OCI-LY7 (cell line): ENCODE data around the gene ECEL1. TPM values are rescaled to one million over a fixed set of nuclear protein-coding genes. Genes with fewer than 3 reads are reported as not detected.

Experiments
- BruUV-seq: library from RNA; stranded (reverse); fragments of 400-500 nt; replicated peaks from 2 replicates; lab custom pipeline; 2021; lab: Mats Ljungman, UMichigan
- CTCF ChIA-PET: fragments of 300-600 bp; sonication (Branson Sonifier 250); formaldehyde crosslinking; loops from one replicate; lab custom pipeline; 2022; ENCODE audit warnings: antibody characterized with exemption; ENCODE audit not compliant: unreplicated experiment; lab: Charles Lee
- POLR2A ChIA-PET: fragments of 300-600 bp; sonication (Branson Sonifier 250); formaldehyde crosslinking; loops from one replicate; lab custom pipeline; 2022; ENCODE audit warnings: antibody characterized with exemption; lab: Charles Lee
- DNase-seq: peaks from one replicate; pipeline ENCODE4 v3.0.0-alpha.2; 2015; ENCODE audit warnings: low spot score
- H2AFZ ChIP-seq: fragments of 200-600 bp; sonication (generic), shearing (Covaris generic); 2 replicates; pipeline ENCODE4 v1.6.1; 2014; ENCODE audit warnings: mild to moderate bottlenecking, antibody characterized with exemption, low read length, moderate library complexity
- H3K27ac ChIP-seq: fragments of 200-600 bp; sonication (generic); 2 replicates; pipeline ENCODE4 v1.5.1; 2014; ENCODE audit warnings: mixed run types, low read depth, mild to moderate bottlenecking, moderate library complexity, low read length, inconsistent platforms; ENCODE audit not compliant: poor library complexity, severe bottlenecking
- H3K36me3 ChIP-seq: fragments of 200-600 bp; sonication (generic); 2 replicates; pipeline ENCODE4 v1.6.1; 2014; ENCODE audit warnings: mild to moderate bottlenecking, antibody characterized with exemption, low read length, moderate library complexity, mixed read lengths; ENCODE audit not compliant: insufficient read depth
- H3K4me1 ChIP-seq: fragments of 200-600 bp; sonication (generic); 2 replicates; pipeline ENCODE4 v1.5.1; 2014; ENCODE audit warnings: mild to moderate bottlenecking, low read length; ENCODE audit not compliant: insufficient read depth, poor library complexity, severe bottlenecking
- H3K4me2 ChIP-seq: fragments of 200-600 bp; sonication (generic); 2 replicates; pipeline ENCODE4 v1.6.1; 2014; ENCODE audit warnings: mild to moderate bottlenecking, low read length
- H3K4me3 ChIP-seq: fragments of 200-600 bp; sonication (generic); 2 replicates; pipeline ENCODE4 v1.5.1; 2014; ENCODE audit warnings: mild to moderate bottlenecking, low read depth, low read length; ENCODE audit not compliant: poor library complexity, severe bottlenecking
- H3K79me2 ChIP-seq: fragments of 200-600 bp; sonication (generic); 2 replicates; pipeline ENCODE4 v1.6.1; 2016; ENCODE audit warnings: low read depth, mild to moderate bottlenecking, low read length, moderate library complexity, mixed read lengths; ENCODE audit not compliant: insufficient read depth
- H3K9me2 ChIP-seq: fragments of 200-600 bp; sonication (generic); 2 replicates; pipeline ENCODE4 v1.6.1; 2016; ENCODE audit warnings: mild to moderate bottlenecking, low read length, mixed read lengths; ENCODE audit not compliant: insufficient read depth
- H3K9me3 ChIP-seq: fragments of 200-600 bp; sonication (generic); 2 replicates; pipeline ENCODE4 v1.6.1; 2014; ENCODE audit warnings: mild to moderate bottlenecking, mixed run types, low read length, mixed read lengths
- H4K20me1 ChIP-seq: fragments of 200-600 bp; sonication (generic); 2 replicates; pipeline ENCODE4 v1.6.1; 2014; ENCODE audit warnings: mild to moderate bottlenecking, antibody characterized with exemption, low read length, moderate library complexity, mixed read lengths; ENCODE audit not compliant: insufficient read depth
- CTCF ChIP-seq: fragments of 200-600 bp; sonication (generic); conservative IDR thresholded peaks from 2 replicates; pipeline ENCODE4 v1.5.1; 2014; ENCODE audit warnings: mild to moderate bottlenecking, antibody characterized with exemption, low read length, moderate library complexity, mixed read lengths
- EZH2phosphoT487 ChIP-seq: fragments of 200-600 bp; sonication (generic); IDR thresholded peaks from 2 replicates; pipeline ENCODE4 v1.6.1; 2018; ENCODE audit warnings: low read depth, borderline replicate concordance, mild to moderate bottlenecking, mixed run types, antibody characterized with exemption, low read length, moderate library complexity, mixed read lengths
- intact Hi-C: fragments of 100-400 bp; cut with micrococcal nuclease; formaldehyde crosslinking; loops from one replicate; pipeline ENCODE4 v1.10.0; 2022; ENCODE audit not compliant: unreplicated experiment
- total RNA-seq, 2 experiments: library from RNA; depleted of rRNA in 1 of 2; stranded (reverse); fragments of >200 nt in 1 of 2; shearing (Covaris generic) in 1 of 2; gene quantifications; 2 replicates each; pipeline ENCODE4 v1.2.3, GENCODE V29; 2014 to 2022

The ECEL1 gene
- total RNA-seq, 2 experiments from 2014 or later: not detected

- TF ChIP-seq EZH2phosphoT487 (no peak), CTCF (no peak)
- Histone ChIP-seq H2AFZ (no peak overlapping the region), H3K27ac (no peak overlapping the region), H3K4me1 (no peaks in the 10 kb centered on the region), H3K36me3 (no peaks in the 10 kb centered on the region), H3K9me3 (no peaks in the 10 kb centered on the region), H3K79me2 (no peaks in the 10 kb centered on the region), H3K4me2 (no peak overlapping the region), H3K9me2 (no peaks in the 10 kb centered on the region), H4K20me1 (no peaks in the 10 kb centered on the region), H3K4me3 (no peak overlapping the region)
- BruUV-seq: no TSS peak
- intact Hi-C loops: no loop called here
- DNase-seq: no peak
- POLR2A ChIA-PET: interaction anchor here (0.5 to 0.7 kb wide), 2 partner anchors 29 to 51 kb away, joined by 3 read pairs; no protein-coding TSS in a partner anchor
- CTCF ChIA-PET: no interaction called here
Measured at GRCh38 chr2:232437195-232437571, 50.5 kb downstream of the ECEL1 start.

- no peak for DNase-seq
- H3K4me3 ChIP-seq: no peak overlapping the region
- H3K4me2 ChIP-seq: no peak overlapping the region
- no peaks in the 10 kb centered on the region for H3K79me2 ChIP-seq
- TF ChIP-seq EZH2phosphoT487 (no peak), CTCF (no peak)
- no peaks in the 10 kb centered on the region for H3K9me3 ChIP-seq
- H4K20me1 ChIP-seq: no peaks in the 10 kb centered on the region
- H3K36me3 ChIP-seq: no peaks in the 10 kb centered on the region
- no peak overlapping the region for H2AFZ ChIP-seq
- H3K27ac ChIP-seq: no peak overlapping the region
- no TSS peak for BruUV-seq
- ChIA-PET POLR2A (interaction anchor here (0.7 kb wide), 1 partner anchor 51 kb away, joined by 3 read pairs; no protein-coding TSS in a partner anchor), CTCF (no interaction called here)
- intact Hi-C loops: no loop called here
- H3K4me1 ChIP-seq: no peaks in the 10 kb centered on the region
- no peaks in the 10 kb centered on the region for H3K9me2 ChIP-seq
Measured at GRCh38 chr2:232436381-232437194, 51.0 kb downstream of the ECEL1 start.

- no TSS peak for BruUV-seq
- H3K9me2 ChIP-seq: no peaks in the 10 kb centered on the region
- no peaks in the 10 kb centered on the region for H3K4me1 ChIP-seq
- H3K9me3 ChIP-seq: no peaks in the 10 kb centered on the region
- no peak overlapping the region for H3K4me2 ChIP-seq
- DNase-seq: no peak
- no peak overlapping the region for H3K27ac ChIP-seq
- H3K36me3 ChIP-seq: no peaks in the 10 kb centered on the region
- no peak overlapping the region for H2AFZ ChIP-seq
- no peak overlapping the region for H3K4me3 ChIP-seq
- no peaks in the 10 kb centered on the region for H3K79me2 ChIP-seq
- no peaks in the 10 kb centered on the region for H4K20me1 ChIP-seq
- POLR2A ChIA-PET: no interaction called here
- TF ChIP-seq EZH2phosphoT487 (no peak), CTCF (no peak)
- intact Hi-C loops: no loop called here
- CTCF ChIA-PET: no interaction called here
Measured at GRCh38 chr2:232435805-232436204, 51.8 kb downstream of the ECEL1 start.
